Measurements from ENCODE around the gene KNSTRN. TPM values are rescaled to one million over a fixed set of nuclear protein-coding genes. Genes with fewer than 3 reads are reported as not detected.

KNSTRN gene
- total and polyA plus RNA-seq, 2 donors (not counting 3 experiments of a cell fraction or from before 2014, with no cell fraction given), result 24.4 to 61.4 TPM

DNA sequence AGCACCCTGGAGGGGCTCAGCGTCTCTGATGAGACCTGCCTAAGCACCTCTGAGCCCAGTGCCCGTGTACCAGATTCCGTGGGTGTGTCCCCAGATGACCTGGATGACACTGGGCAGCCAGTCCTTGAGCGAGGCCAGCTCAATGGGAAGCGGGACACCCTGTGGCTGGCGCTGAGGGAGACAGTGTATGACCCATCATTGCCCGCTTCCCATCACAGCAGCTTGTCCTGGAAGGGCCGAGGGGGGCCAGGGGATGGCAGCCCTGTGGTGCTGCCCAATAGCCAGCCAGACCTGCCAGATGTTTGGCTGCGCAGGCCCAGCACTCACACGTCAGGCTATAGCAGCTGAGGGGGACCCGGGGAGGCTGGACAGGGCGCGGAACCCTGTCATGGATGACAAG, 12.6 kb upstream of the KNSTRN start:
- no peaks in the 10 kb centered on the region for H4K20me1 ChIP-seq (replicated peaks; ENCODE audit: control insufficient read depth, extremely low read depth, insufficient read depth, low read length)
- H2AFZ ChIP-seq (ENCODE audit: low read depth, low read length), result no peak overlapping the region
- ChIA-PET POLR2A (no interaction called here), CTCF (interaction anchor here (1.1 to 9.4 kb wide), 5 partner anchors 12 to 51 kb away, joined by 3 to 60 read pairs (median 9); partner anchors contain the start of genes DISP2, IVD and KNSTRN)
- peaks cover 15% of the 10 kb centered on the region for H3K4me1 ChIP-seq (ENCODE audit: control insufficient read depth, extremely low read depth, insufficient read depth, low read length)
- no peaks in the 10 kb centered on the region for H3K9me1 ChIP-seq (replicated peaks; ENCODE audit: control insufficient read depth, extremely low read depth, insufficient read depth, low read length)
- no peaks in the 10 kb centered on the region for H3K9me3 ChIP-seq (replicated peaks; ENCODE audit: control insufficient read depth, insufficient read depth, low read length)
- H3K79me2 ChIP-seq (ENCODE audit: control insufficient read depth, insufficient read depth, low read length), result no peaks in the 10 kb centered on the region
- intact Hi-C loops (cut with micrococcal nuclease), result loop anchor here (2.0 to 5.0 kb wide), 3 partner anchors 13 to 137 kb away; partner anchors contain the start of genes IVD and KNSTRN
- no peak for TF ChIP-seq GATA2 (IDR thresholded peaks at IDR 0.05; ENCODE audit: insufficient read depth, insufficient read length, low read depth, low read length)
- TF ChIP-seq POLR2A (IDR thresholded peaks at IDR 0.05; ENCODE audit: low read depth, low read length), result no peak
- TF ChIP-seq, protein P1, sequence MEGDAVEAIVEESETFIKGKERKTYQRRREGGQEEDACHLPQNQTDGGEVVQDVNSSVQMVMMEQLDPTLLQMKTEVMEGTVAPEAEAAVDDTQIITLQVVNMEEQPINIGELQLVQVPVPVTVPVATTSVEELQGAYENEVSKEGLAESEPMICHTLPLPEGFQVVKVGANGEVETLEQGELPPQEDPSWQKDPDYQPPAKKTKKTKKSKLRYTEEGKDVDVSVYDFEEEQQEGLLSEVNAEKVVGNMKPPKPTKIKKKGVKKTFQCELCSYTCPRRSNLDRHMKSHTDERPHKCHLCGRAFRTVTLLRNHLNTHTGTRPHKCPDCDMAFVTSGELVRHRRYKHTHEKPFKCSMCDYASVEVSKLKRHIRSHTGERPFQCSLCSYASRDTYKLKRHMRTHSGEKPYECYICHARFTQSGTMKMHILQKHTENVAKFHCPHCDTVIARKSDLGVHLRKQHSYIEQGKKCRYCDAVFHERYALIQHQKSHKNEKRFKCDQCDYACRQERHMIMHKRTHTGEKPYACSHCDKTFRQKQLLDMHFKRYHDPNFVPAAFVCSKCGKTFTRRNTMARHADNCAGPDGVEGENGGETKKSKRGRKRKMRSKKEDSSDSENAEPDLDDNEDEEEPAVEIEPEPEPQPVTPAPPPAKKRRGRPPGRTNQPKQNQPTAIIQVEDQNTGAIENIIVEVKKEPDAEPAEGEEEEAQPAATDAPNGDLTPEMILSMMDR (IDR thresholded peaks at IDR 0.05; ENCODE audit: extremely low read depth in 1 of 2, insufficient read depth in 1 of 2, low read depth in 1 of 2, low read length in 2 of 2), result no peak
- TF ChIP-seq, protein P2, sequence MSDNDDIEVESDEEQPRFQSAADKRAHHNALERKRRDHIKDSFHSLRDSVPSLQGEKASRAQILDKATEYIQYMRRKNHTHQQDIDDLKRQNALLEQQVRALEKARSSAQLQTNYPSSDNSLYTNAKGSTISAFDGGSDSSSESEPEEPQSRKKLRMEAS (IDR thresholded peaks at IDR 0.05; ENCODE audit: insufficient read depth, insufficient read length), result no peak
- TF ChIP-seq JUN (IDR thresholded peaks at IDR 0.05; ENCODE audit: borderline replicate concordance, insufficient read depth, insufficient read length, low read depth), result no peak
- TF ChIP-seq FOS (IDR thresholded peaks at IDR 0.05; ENCODE audit: borderline replicate concordance, insufficient read depth, low read length), result no peak
- no peak for TF ChIP-seq EZH2 (IDR thresholded peaks at IDR 0.05; ENCODE audit: borderline replicate concordance, low read depth, low read length, severe bottlenecking)
- no peak for TF ChIP-seq MYC (IDR thresholded peaks at IDR 0.05; ENCODE audit: low read depth, low read length)
- no peak for TF ChIP-seq POLR2AphosphoS5 (IDR thresholded peaks at IDR 0.05; ENCODE audit: insufficient read depth, low read depth, low read length)
- no peaks in the 10 kb centered on the region for H3K36me3 ChIP-seq (ENCODE audit: control insufficient read depth in 2 of 2, extremely low read depth in 1 of 2, insufficient read depth in 2 of 2, low read length in 2 of 2)
- no TSS peak for BruUV-seq (replicated peaks)
- H3K4me2 ChIP-seq (ENCODE audit: insufficient read depth, low read length), result no peak overlapping the region
- H3K27ac ChIP-seq (ENCODE audit: insufficient read depth, low read depth, low read length), result no peak overlapping the region
- DNase-seq (ENCODE audit: low read depth, low spot score), result no peak
- H3K27me3 ChIP-seq (ENCODE audit: control insufficient read depth in 2 of 2, insufficient read depth in 2 of 2, low read length in 2 of 2), result no peaks in the 10 kb centered on the region
- no peak for FAIRE-seq
- H3K9ac ChIP-seq (replicated peaks; ENCODE audit: extremely low read depth, insufficient read depth, low read length), result no peak overlapping the region
- no peak overlapping the region for H3K4me3 ChIP-seq (replicated peaks in 1 of 3; ENCODE audit: insufficient read depth in 1 of 3, low read depth in 1 of 3, low read length in 3 of 3)
- dilution Hi-C loops (cut with MboI; ENCODE audit: extremely low pct_ligation_motif_present, low sequenced_read_pairs), result no loop called here
